HepG2 (cell line): ENCODE results near the gene MSH3. TPM values are rescaled to one million over a fixed set of nuclear protein-coding genes. Genes with fewer than 3 reads are reported as not detected.

ENCODE experiments used
- ATAC-seq: fragments of 200-7000 bp; cut with Tn5 transposase; 3 replicates; pipeline ENCODE4 v1.9.1; 2020; ENCODE audit warnings: mild to moderate bottlenecking, moderate library complexity
- BruUV-seq: library from RNA; stranded (reverse); fragments of 400-500 nt; replicated peaks from 2 replicates; lab custom pipeline; 2021; lab: Mats Ljungman, UMichigan
- CTCF ChIA-PET: fragments of 300-600 bp; formaldehyde crosslinking; extraction: SDS; loops from one replicate; lab custom pipeline; 2021; ENCODE audit warnings: low total read pairs, inconsistent platforms, low intra/inter-chr PET ratio; lab: Yijun Ruan, JAX
- POLR2A ChIA-PET: fragments of 350-600 bp; sonication (Branson Sonifier 250); formaldehyde crosslinking; loops from one replicate; lab custom pipeline; 2020; ENCODE audit warnings: antibody characterized with exemption, inconsistent platforms; lab: Yijun Ruan, JAX
- DNase-seq: peaks from one replicate; pipeline ENCODE4 v3.0.0-alpha.2; 2015; ENCODE audit warnings: low spot score
- FAIRE-seq: peaks from 3 replicates; lab custom pipeline; 2011; peaks lifted over from hg19 to GRCh38; lab: Jason Lieb, UNC
- H2AFZ ChIP-seq: one replicate; pipeline ENCODE4 v1.6.1; 2011; ENCODE audit warnings: low read length, inconsistent platforms
- H3K27ac ChIP-seq: fragments of 300-600 bp; 3 replicates; pipeline ENCODE4 v1.8.0; 2011; ENCODE audit warnings: mixed run types, mild to moderate bottlenecking, mixed read lengths, low read length, inconsistent platforms; ENCODE audit not compliant: insufficient read depth; ENCODE audit errors: extremely low read length
- H3K27me3 ChIP-seq, 2 experiments: fragments of 200-600 bp in 1 of 2; 2 replicates in 1 of 2; 3 replicates in 1 of 2; pipeline versions ENCODE4 v1.6.0 to v1.8.0; 2011; ENCODE audit warnings: low read length in 2 of 2, mild to moderate bottlenecking in 2 of 2, moderate library complexity in 2 of 2, inconsistent platforms in 1 of 2; ENCODE audit not compliant: insufficient read depth in 2 of 2, control insufficient read depth in 1 of 2
- H3K36me3 ChIP-seq, 2 experiments: fragments of 200-600 bp in 1 of 2; replicated peaks in 1 of 2; 2 replicates in 1 of 2; 3 replicates in 1 of 2; pipeline versions ENCODE4 v1.5.1 to v1.8.0; 2011; ENCODE audit warnings: low read length in 2 of 2, inconsistent platforms in 1 of 2; ENCODE audit not compliant: insufficient read depth in 2 of 2, control insufficient read depth in 1 of 2
- H3K4me1 ChIP-seq: 2 replicates; pipeline ENCODE4 v1.5.1; 2012; ENCODE audit warnings: low read length, inconsistent platforms; ENCODE audit not compliant: insufficient read depth
- H3K4me2 ChIP-seq: 2 replicates; pipeline ENCODE4 v1.6.0; 2011; ENCODE audit warnings: low read depth, low read length, inconsistent platforms
- H3K4me3 ChIP-seq, 3 experiments: fragments of 200-600 bp in 1 of 3; sonication (generic), shearing (Covaris generic) in 1 of 3; replicated peaks in 1 of 3; 2 replicates each; pipeline ENCODE4 v1.5.1; 2011 to 2016; ENCODE audit warnings: low read length in 3 of 3, inconsistent platforms in 2 of 3, low read depth in 2 of 3, mild to moderate bottlenecking in 2 of 3, control low read depth in 1 of 3, mixed read lengths in 1 of 3; ENCODE audit not compliant: insufficient read depth in 1 of 3
- H3K79me2 ChIP-seq: one replicate; pipeline ENCODE4 v1.6.1; 2011; ENCODE audit warnings: low read length, inconsistent platforms; ENCODE audit not compliant: insufficient read depth
- H3K9ac ChIP-seq: 2 replicates; pipeline ENCODE4 v1.6.0; 2011; ENCODE audit warnings: mild to moderate bottlenecking, low read depth, low read length, inconsistent platforms; ENCODE audit not compliant: insufficient read depth
- H3K9me3 ChIP-seq: 2 replicates; pipeline ENCODE4 v1.5.1; 2012; ENCODE audit warnings: mild to moderate bottlenecking, low read length
- H4K20me1 ChIP-seq: 2 replicates; pipeline ENCODE4 v1.6.0; 2011; ENCODE audit warnings: inconsistent platforms, mild to moderate bottlenecking, low read length, moderate library complexity; ENCODE audit not compliant: insufficient read depth
- ZMYM3 ChIP-seq: sonication (generic); formaldehyde crosslinking; IDR thresholded peaks from 2 replicates; pipeline ENCODE4 v1.5.1; 2020; ENCODE audit warnings: mild to moderate bottlenecking, missing genetic modification reagents
- ZNF142 ChIP-seq: sonication (generic); formaldehyde crosslinking; IDR thresholded peaks from 2 replicates; pipeline ENCODE4 v1.4.0; 2020; ENCODE audit warnings: missing genetic modification reagents
- ZNF678 ChIP-seq: sonication (generic); formaldehyde crosslinking; IDR thresholded peaks from 2 replicates; pipeline ENCODE4 v1.4.0; 2020; ENCODE audit warnings: mild to moderate bottlenecking, missing genetic modification reagents
- WGBS: methylation state at CpG from one replicate; pipeline ENCODE4 v1.1.6; 2017; ENCODE audit warnings: low lambda C conversion rate; 5-methylcytosine and 5-hydroxymethylcytosine counted together
- in situ Hi-C: cut with HindIII; loops from 2 replicates; pipeline ENCODE4 v1.10.0; 2017; ENCODE audit warnings: low pct_unique_long_range_greater_than_20kb; ENCODE audit not compliant: extremely low pct_ligation_motif_present
- intact Hi-C: fragments of 100-400 bp; cut with micrococcal nuclease; formaldehyde crosslinking; loops from one replicate; pipeline ENCODE4 v1.10.0; 2022; ENCODE audit not compliant: unreplicated experiment
- polyA plus RNA-seq, 8 experiments: library from polyadenylated mRNA; depleted of rRNA in 3 of 8; stranded (reverse) in 7 of 8; unstranded in 1 of 8; fragments of >200 nt; fragmentation: Illumina TruSeq in 4 of 8; extraction: Trizol in 4 of 8; gene quantifications; 2 replicates each; pipeline versions ENCODE4 v1.2.1 to v1.2.3, GENCODE V29; 2011 to 2016; ENCODE audit warnings: low read depth in 4 of 8, missing spikeins in 1 of 8, mixed read lengths in 1 of 8; ENCODE audit not compliant: insufficient read depth in 1 of 8
- total RNA-seq, 5 experiments: library from RNA; depleted of rRNA; stranded (reverse); fragments of >200 nt; fragmentation: Illumina TruSeq; extraction: Trizol; gene quantifications; 2 replicates each; pipeline ENCODE4 v1.2.3, GENCODE V29; 2016; ENCODE audit warnings: low read depth in 1 of 5
- TF ChIP-seq, protein P1 (sequence below), 2 experiments: fragments of 450-650 bp in 1 of 2; sonication (generic) in 1 of 2; formaldehyde crosslinking in 1 of 2; IDR thresholded peaks; 2 replicates each; pipeline versions ENCODE4 v1.6.1 to v1.8.0; 2016 to 2022; ENCODE audit warnings: antibody characterized with exemption in 1 of 2, mild to moderate bottlenecking in 1 of 2, missing genetic modification reagents in 1 of 2

Gene MSH3
- total and polyA plus RNA-seq, 2 of the 13 experiments (the other 11 are each of a cell fraction or from before 2014, with no cell fraction given): 4.0 to 16.4 TPM

DNA sequence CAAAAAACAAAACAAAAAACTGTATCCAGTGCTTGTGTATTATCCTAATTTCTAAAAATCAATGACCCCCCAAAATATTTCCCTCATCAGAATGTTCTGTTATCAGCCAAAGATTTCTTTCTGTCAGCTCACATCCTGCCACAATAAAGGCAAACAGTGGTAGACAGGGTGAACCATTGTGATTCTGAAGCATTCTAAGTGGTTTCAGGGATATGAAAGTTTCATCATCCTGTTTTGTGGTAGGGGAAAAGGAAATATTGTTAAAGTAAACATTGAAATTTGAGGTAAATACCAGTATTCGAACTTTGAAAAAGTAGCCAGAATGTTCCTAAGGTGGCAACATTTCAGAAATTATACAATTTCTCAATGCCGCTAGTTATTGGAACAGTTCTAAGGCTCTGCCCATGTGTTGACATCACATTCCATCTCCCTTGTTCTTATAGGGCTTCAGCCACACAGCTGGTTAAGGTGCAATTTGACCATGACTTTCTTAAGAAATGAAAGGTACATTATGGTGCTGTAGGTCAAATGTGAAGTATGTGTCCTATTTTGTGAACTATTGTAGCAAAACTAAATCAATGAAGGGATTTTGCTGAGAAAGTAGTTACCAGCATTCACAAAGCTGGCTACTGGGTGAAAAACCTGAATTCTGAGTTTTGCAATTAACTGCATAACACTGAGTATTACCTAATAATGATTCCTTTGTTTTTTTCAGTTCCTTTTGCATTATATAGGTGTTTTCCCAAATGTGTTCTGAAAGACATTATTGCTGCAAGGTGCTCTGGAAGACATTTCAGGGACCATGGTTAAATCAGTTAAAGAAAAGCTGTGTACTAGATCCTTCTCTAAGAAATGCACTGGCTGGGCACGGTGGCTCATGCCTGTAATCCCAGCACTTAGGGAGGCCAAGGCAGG, 198.1 kb downstream of the MSH3 start (continued):
- TF ChIP-seq ZNF142 (CRISPR knock-in tag) (no peak), ZNF678 (CRISPR knock-in tag) (no peak)

GRCh38 chr5:80853413-80853812, 199.0 kb downstream of the MSH3 start:
- BruUV-seq: no TSS peak
- intact Hi-C loops: no loop called here
- no peaks in the 10 kb centered on the region; a peak in 1 of 5 replicates for H3K27me3 ChIP-seq
- no peak overlapping the region for H3K27ac ChIP-seq
- no peaks in the 10 kb centered on the region for H3K79me2 ChIP-seq
- FAIRE-seq (no peak), ATAC-seq (no peak), DNase-seq (no peak)
- in situ Hi-C loops: no loop called here
- no peaks in the 10 kb centered on the region for H4K20me1 ChIP-seq
- H3K9ac ChIP-seq: no peak overlapping the region
- H2AFZ ChIP-seq: no peak overlapping the region
- peaks cover 14% of the 10 kb centered on the region for H3K4me1 ChIP-seq
- CTCF ChIA-PET: no interaction called here
- H3K4me3 ChIP-seq: no peak overlapping the region
- no peak overlapping the region for H3K4me2 ChIP-seq
- WGBS: 87% methylated on average over 2 of the region's 2 CpGs
- H3K9me3 ChIP-seq: peaks cover 29% of the 10 kb centered on the region
- H3K36me3 ChIP-seq: peaks cover 7 to 15% of the 10 kb centered on the region in 2 experiments; a peak in 2 of 5 replicates
- POLR2A ChIA-PET: no interaction called here
- TF ChIP-seq, protein P1, sequence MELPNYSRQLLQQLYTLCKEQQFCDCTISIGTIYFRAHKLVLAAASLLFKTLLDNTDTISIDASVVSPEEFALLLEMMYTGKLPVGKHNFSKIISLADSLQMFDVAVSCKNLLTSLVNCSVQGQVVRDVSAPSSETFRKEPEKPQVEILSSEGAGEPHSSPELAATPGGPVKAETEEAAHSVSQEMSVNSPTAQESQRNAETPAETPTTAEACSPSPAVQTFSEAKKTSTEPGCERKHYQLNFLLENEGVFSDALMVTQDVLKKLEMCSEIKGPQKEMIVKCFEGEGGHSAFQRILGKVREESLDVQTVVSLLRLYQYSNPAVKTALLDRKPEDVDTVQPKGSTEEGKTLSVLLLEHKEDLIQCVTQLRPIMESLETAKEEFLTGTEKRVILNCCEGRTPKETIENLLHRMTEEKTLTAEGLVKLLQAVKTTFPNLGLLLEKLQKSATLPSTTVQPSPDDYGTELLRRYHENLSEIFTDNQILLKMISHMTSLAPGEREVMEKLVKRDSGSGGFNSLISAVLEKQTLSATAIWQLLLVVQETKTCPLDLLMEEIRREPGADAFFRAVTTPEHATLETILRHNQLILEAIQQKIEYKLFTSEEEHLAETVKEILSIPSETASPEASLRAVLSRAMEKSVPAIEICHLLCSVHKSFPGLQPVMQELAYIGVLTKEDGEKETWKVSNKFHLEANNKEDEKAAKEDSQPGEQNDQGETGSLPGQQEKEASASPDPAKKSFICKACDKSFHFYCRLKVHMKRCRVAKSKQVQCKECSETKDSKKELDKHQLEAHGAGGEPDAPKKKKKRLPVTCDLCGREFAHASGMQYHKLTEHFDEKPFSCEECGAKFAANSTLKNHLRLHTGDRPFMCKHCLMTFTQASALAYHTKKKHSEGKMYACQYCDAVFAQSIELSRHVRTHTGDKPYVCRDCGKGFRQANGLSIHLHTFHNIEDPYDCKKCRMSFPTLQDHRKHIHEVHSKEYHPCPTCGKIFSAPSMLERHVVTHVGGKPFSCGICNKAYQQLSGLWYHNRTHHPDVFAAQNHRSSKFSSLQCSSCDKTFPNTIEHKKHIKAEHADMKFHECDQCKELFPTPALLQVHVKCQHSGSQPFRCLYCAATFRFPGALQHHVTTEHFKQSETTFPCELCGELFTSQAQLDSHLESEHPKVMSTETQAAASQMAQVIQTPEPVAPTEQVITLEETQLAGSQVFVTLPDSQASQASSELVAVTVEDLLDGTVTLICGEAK (IDR thresholded peaks at IDR 0.05): no peak
- TF ChIP-seq, protein P1 (CRISPR knock-in tag; IDR thresholded peaks at IDR 0.05): no peak
- no peak for TF ChIP-seq ZMYM3 (CRISPR knock-in tag)
